Activated CD4-positive, CD25-positive, alpha-beta regulatory T cell (primary cell): Measurements from ENCODE around the gene CD86.
"Not testable (repeated sequence)": the region's sequence is repeated elsewhere in the genome, so short reads cannot be mapped to it uniquely, and the experiment has no call there.

ENCODE experiments used
- DNase-seq, 4 experiments: peaks; one replicate each; lab custom pipeline; 2025; lab: John Stamatoyannopoulos, UW

The CD86 gene, protein sequence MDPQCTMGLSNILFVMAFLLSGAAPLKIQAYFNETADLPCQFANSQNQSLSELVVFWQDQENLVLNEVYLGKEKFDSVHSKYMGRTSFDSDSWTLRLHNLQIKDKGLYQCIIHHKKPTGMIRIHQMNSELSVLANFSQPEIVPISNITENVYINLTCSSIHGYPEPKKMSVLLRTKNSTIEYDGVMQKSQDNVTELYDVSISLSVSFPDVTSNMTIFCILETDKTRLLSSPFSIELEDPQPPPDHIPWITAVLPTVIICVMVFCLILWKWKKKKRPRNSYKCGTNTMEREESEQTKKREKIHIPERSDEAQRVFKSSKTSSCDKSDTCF

DNA sequence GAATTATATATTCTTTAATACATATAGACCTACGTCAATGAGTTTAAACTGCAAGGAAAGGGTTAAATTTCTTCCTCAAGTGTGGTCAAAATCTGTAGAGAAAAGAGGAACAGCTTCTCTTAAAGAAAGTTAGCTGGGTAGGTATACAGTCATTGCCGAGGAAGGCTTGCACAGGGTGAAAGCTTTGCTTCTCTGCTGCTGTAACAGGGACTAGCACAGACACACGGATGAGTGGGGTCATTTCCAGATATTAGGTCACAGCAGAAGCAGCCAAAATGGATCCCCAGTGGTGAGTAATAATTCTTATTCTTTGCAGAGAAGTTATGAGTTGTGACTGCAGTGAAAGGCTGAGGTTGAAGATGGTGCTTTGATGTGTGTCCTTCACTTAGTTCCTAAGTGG is at the start of gene CD86:
Gene CD86, plus strand, starts transcription at position 148 of the 400 bp plus-strand sequence. Its CDS starts 128 bp downstream, at position 276.
- DNase-seq, result no peak

DNA sequence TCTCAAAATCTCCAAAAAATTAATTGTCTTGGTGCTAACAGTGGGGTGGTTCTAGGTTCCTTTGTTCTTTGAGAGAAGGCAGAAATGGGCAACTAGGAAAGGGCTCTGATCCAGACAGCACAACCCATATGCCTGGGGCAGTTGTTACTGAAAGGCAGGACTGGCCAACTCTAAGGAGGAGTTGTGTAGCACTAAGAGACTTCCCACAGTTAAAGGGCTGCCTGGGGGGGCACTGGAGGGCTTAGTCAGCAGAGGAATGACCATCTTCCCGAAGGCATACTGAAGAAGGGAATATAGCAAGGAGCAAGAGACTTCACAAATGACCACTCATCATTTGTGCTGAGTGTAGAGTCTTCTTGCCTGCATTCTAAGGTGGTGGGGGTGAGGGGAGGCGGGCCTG is 48.9 kb upstream of the CD86 start:
- DNase-seq, result no peak

DNA sequence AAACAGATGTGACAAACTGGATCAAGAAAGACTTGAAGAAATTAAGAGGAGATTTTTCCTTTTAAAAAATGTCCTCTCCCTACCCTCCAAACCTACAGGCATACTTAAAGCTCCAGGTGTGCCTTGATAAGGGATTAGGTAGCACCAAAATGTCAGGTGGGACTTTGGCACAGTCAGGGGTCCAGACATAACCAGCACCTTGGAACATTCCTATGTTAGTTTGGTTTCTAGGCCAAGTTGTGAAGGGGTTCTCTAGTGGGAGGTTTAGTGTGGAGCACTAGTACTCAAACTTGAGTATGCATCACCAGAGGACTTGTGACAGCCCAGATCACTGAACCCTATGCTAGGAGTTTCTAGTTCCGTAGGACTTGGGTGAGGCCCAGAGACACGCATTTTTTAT is 47.0 kb upstream of the CD86 start:
- DNase-seq, result no peak

DNA sequence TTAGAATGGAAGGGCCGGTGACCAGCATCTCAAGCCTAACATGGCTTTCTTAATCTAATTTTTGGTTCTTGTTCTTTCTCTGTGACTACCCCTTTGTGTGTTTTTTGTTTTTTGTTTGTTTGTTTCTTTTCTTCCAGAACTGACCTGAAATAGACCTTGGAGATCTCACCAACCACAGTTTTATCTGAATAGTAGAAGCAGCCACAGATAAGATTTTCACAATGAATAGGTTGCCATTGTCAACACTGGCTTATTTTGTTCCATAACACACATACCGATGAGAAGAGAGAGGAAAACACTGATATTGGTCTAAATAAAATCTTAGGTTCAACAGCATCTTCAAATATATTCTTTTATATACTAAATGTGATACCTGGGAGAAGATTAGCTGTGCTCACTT is 44.7 kb upstream of the CD86 start:
- DNase-seq, result no peak

DNA sequence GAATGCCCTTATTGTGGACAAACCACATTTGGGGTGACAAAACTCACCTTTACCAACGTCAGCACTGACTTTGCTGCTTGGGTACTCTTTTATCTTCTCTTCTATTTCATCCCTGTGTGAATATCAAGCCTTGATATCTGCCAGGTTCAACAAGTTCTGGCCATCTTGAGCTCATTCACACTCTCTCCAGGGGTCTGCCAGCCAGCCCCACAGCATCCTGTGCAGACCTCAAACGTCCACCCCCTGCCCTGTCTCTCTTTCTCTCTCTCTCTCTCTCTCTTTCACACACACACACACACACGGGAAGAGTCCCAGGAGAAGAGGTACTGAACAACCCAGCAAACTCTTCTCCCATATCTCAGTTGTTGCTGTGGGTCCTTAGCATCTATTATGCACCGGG is 43.8 kb upstream of the CD86 start:
- DNase-seq, result no peak

DNA sequence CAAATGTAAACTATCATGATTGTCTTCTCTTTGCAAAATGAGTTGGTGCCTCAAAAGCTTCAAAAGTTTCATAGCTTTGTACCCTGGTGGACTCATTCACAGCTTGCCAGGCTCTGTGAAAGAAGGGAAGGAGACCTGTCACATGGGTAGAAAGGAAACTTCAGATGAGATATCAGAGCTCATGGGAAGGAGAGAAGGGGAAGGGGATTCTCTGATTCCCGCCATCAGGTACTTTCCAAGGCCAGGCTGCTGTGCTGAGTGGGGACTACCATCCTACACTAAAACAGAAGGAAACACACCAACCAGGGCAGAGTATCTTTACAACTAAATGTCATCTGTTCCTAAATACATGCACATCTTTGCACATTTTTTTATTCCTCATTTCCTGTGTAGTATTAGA is 42.3 kb upstream of the CD86 start:
- no peak for DNase-seq

DNA sequence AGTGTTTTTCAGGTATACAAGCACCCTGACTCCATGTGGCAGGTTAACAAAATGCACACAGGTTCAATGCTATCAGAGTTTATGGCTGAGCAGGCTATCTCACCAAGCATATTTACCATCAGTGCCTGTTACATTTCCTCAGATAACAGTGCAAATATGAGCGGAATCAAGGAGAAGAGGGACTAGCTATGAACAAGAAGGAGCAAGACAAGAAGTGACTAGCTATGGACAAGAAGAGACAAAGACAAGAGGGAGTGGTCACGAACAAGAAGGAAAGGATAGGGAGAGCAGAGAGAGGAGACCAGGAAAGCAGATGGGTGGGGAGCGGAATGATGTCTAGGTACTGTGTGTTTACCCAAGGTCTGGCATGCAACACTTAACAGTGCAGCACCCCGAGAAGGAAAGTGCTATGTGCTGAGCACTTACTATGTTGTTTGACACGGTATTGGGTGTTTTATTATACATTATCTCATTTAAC is 41.7 kb upstream of the CD86 start:
- DNase-seq, result no peak

DNA sequence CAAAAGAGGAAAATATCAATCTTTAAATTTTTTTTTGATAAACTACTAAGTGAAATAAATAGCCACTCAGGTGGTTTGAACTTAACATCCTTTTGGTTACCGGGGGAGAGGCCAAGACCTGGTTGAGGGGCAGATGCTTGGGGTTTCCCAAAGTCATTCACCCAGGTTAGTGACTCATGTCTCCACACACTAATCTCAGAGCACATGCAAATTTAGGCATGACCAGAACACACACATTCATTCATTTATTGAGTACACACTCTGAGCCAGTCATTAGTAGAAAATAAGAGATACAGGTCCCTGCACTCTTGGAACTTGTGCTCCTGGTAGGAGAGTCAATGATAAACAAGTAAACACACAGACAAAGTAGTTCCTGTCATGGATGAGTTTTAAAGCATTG is 40.4 kb upstream of the CD86 start:
- no peak for DNase-seq

DNA sequence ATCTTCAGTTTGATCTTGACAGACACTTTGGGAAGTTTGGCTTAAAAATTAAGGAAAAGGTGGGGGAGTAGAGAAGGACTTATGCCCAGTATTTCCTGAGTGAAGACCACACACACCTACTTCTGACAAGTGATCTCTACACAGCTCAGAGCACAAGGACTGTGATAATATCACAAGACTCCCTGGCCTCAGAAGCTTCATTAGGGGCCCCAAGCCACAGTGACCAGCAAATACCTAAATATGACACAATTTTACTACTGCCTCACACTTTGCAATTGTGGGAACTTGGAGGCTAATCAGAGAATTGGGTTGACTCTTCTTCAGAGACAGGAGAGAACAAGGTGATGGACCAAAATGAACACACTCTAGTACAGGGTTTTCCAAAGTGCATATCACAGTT is 35.7 kb upstream of the CD86 start:
- DNase-seq, result no peak

DNA sequence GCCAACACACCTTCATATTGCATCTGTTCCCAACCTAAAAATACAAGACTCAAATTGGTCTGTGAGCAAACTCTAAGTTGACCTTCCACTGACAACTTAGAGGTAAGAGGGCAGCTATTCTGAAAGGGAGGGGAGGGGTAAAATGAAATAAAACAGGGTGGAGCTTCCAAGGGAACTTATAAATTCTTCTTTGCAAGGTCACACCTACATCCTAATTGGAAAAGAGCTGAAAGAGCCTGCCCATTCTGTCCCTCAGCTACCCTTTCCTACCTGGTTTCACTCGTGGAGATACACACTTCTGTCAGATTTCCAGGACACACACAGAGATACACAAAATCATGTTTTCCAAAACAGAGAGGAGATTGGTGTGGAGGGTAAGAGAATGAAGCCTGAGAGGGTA is 34.1 kb upstream of the CD86 start:
- no peak for DNase-seq

DNA sequence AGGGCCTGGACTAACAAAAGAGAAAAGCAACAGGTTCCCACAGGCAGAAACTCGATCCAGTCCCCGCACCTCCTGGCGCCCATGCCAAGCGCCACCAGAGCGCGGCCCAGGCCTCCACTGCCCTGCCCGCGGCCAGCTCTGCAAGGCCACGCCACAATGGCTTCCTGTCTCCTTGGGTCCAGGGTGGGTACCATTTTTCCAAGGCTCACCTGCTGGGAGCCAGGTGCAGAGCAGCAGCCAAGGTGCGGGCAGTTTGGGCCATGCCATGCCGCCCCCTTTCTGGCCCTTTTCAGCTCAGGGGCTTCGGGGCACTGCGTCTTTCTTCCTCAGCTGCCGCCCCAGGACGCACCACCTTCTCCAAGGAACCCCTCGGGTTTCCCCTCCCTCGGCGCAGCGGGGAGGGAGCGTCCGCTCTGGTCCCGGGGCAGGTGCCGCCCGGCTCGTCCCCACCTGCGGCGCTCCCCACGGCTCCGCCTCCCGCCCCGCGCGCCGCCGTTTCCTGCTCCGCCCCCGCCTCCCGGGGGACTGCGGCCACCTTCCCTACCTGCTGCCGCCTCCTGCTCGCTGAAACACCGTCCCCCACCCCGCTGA is 33.3 kb upstream of the CD86 start, which contains the start of gene ILDR1:
Gene ILDR1, minus strand, starts transcription at position 437 of the 591 bp plus-strand sequence. Its CDS starts 170 bp downstream, at position 267.
- DNase-seq, result no peak

DNA sequence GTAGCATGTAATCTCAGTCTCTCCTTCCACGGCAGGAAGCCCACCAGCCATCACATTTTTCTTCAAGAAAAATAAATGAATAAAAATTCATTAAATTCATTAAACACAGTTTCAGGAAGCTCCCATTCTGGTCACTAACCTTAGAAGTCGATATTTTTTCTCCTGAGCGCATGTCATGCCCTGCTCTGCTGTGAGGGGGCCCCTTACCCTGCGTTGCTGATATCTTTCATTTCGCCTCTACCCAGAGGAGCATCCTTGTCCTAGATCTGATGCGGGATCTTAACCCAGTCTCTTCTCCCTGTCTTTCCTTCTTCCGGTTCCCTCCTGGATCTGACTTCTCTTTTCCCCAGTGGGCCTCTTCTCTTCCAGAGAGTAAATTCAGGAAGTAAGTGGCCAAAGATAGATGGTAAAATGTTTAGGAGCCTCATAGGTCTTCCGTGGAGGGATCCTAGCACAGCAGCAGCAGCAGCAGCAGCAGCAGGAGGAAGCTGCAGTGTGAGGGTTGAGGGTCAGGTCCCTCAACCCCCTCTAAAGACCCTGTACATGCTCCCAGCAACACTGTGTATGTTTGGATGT is 31.7 kb upstream of the CD86 start:
- no peak for DNase-seq

DNA sequence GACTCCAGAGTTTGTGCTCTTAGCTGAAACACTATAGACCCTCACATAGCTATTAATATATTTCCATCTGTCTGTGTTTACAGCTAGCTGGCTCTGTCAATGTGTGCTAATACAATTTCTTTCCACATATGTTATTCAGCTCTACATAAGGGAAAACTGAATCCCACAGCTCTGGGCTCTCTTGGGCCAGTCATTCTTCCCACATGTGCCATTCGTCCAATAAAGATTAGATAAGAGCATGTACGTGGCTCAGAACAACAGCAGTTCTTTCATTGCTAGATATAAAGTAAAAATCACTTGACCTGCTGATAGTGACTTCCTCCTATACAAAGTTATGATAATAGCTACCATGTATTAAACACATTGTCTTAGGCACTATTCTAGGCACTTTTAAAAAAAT is 30.4 kb upstream of the CD86 start:
- DNase-seq, result no peak

DNA sequence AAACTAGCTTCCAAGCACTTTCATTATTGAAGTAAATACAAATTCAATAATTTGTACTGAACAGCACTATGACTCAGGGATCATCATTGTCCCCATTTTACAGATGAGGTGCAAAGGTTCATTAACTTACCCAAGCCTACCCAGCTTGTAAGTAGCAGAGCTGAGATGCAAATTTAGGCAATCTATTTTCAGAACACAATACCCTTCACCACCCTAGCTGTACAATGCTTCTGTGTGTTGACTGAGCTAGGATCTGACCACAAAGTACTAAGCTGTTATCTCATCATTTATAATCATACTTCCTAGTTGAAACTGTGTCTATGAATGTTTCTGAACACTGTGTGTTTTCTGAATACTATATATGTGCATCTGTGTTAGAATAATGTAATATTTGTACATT is 29.9 kb upstream of the CD86 start:
- no peak for DNase-seq

DNA sequence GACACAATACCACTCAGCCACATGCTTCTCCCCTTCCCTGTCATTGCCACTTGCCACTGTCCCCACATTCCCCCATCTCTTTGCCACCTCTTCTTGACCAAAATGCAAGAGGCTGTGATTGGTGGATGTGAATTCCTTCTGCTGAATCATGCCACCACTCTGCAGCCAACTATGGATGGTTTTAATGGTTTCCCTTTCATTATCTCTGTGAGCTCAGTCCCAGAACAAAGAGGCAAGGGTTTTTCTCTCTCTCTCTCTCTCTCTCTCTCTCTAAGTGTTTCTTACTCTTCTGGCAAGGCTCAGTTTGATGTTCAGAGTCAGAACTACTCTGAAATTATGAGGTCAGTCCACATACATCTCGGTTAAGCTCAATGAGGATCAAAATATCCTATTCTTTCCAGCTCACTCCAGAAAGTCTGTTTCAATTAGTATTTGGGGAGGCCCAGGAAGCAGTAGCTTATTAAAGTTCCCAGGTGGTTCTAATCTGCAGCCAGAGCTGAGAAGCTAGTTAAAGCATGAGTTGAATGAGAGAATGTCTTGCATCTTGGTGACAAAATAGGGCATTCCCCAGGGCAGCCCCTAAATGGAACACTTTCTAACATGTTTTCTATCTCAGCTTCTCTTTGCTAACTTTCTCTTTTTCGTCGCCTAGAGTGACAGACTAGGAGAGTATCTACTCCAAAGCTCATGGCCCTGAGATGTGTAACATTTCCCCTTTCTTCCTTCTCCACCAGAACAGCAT is 24.6 kb upstream of the CD86 start:
- DNase-seq, result no peak

DNA sequence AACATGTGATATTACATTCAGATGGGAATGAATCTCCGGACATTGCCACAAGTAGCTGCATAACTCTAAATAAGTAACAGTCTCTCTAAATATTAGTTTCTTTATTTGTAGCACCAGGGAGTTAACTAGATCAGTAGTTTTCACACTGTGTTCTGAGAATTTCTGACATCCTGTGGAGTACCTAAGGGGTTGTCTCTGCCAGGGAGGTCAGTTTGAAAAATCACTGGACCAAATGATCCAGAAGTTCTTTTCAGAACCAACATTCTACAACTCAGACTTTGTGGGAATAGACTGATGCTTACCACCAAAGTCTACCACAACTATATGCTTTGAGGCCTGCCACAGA is 24.1 kb upstream of the CD86 start:
- no peak for DNase-seq

DNA sequence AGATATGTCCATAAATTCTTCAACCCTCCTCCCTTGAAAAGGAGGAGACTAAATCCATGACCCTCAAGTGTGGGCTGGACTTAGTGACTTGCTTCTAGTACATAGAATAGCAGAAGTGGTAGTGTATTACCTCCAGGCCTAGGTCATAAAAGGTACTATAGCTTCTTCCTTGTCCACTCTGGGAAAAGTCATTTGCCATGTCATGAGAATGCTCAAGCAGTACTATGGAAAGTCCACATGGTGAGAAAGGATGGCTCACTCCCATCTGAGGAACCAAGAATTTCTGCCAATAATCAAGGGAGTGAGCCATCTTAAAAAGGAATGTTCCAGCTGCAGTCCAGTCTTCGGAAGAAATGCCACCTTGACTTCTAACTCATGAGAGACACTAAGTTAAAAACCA is 22.6 kb upstream of the CD86 start:
- DNase-seq, result no peak

DNA sequence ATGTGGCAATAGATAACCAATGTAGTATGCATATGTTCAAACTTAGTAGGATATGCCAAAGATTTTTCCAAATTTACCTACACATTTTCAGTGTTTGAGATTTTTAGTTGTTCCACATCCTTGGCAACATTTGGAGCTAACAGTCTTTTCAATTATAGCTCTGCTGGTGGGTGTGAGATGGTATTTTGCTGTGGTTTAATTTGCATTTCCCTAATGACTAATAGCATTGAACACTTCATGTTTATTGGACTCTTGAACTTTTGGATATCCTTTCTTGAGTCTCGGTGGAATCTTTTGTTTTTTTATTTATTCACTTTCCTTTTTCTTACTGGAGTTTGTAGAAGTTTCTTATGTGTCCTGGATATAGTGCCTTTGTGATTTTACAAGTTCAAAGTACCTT is 22.1 kb upstream of the CD86 start:
- no peak for DNase-seq

DNA sequence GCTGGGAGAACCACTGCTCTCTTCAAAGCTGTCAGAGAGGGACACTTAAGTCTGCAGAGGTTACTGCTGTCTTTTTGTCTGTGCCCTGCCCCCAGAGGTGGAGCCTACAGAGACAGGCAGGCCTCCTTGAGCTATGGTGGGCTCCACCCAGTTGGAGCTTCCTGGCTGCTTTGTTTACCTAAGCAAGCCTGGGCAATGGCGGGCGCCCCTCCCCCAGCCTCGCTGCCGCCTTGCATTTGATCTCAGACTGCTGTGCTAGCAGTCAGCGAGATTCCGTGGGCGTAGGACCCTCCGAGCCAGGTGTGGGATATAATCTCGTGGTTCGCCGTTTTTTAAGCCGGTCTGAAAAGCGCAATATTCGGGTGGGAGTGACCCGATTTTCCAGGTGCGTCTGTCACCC is 7.9 kb upstream of the CD86 start:
- DNase-seq, result not testable (repeated sequence)

DNA sequence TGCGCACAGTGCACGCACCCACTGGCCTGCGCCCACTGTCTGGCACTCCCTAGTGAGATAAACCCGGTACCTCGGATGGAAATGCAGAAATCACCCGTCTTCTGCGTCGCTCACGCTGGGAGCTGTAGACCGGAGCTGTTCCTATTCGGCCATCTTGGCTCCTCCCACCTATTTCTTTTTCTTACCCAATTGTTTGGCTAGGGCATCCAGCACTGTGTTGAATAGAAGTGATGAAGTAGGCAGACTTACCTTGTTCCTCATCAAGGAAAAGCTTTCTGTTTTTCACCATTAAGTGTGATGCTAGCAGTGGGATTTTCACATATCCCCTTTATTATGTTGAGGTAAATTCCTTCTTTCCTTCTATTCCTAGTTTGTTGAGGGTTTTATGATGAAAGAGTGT is 7.4 kb upstream of the CD86 start:
- not testable (repeated sequence) for DNase-seq

DNA sequence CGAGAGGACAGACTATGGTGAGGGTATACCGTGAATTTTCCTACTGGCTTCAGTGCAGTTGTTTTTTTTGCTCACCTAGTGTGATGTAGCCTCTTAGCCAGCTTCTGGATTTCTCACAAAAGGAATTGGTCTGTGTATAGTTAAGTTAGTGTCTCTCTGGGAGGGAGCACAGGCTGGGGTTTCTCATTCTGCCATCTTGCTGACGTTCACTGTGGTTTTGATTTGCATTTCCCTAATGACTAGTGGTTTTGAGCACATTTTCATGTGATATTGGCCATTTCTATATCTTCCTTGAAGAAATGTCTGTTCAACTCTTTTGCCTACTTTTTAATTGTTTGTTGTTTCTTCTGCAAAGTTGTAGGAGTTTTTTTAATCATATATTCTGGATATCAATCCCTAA is 2.2 kb upstream of the CD86 start:
- no peak for DNase-seq

DNA sequence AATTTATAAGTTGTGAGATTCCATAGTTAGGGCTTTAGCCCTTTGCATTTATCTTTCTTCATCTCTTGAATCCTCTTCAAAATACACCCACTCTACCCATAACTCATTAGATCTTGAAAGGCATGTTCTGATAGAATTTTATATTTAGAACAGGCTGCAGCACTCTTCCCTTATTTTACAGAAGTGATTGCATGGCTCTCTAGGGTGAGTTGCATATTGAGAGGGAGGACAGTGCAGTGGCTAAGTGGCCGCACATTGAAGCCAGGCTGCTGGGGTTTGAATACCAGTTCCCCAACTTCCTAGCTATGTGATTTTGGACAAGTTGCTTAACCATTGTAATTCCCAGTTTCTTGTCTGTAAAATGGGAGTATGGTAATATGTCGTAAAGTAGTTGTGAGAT is 2.5 kb downstream of the CD86 start:
- no peak for DNase-seq

DNA sequence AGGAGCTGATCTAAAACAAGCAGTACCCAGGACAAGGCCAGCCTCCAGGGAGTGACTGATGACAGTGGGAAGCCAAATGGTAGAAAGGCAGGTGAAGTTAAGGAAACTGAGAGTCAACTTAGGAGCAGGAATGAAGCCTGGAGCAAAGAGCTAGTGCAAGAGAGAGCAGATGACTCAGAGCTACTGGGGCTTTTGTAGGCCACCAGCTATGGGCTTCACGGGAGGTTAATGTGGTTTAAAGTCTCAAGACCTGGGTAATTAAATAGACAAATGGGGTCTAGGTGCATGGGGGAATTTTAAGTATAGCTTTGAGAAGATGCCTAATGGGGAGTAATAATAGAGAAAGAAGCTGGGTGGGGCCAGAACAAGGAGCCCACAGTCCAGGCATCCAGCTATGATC is 3.1 kb downstream of the CD86 start:
- DNase-seq, result no peak
